Muscle layer of colon (tissue), 2 donors: Measurements from ENCODE around the gene SIX1.

Source experiments
- H3K27ac ChIP-seq: one replicate; pipeline ENCODE4 v1.7.0; 2013; ENCODE audit warnings: low read depth, mild to moderate bottlenecking, low read length, moderate library complexity
- H3K27me3 ChIP-seq, 2 donors: one replicate each; pipeline ENCODE4 v1.7.0; 2013; ENCODE audit warnings: low read length in 2 of 2, mild to moderate bottlenecking in 2 of 2; ENCODE audit not compliant: insufficient read depth in 2 of 2, control insufficient read depth in 1 of 2
- H3K36me3 ChIP-seq: one replicate; pipeline ENCODE4 v1.7.0; 2013; ENCODE audit warnings: mild to moderate bottlenecking, low read length; ENCODE audit not compliant: insufficient read depth
- H3K4me1 ChIP-seq: one replicate; pipeline ENCODE4 v1.7.0; 2013; ENCODE audit warnings: mild to moderate bottlenecking, low read length; ENCODE audit not compliant: insufficient read depth
- H3K4me3 ChIP-seq, 2 donors: one replicate each; pipeline ENCODE4 v1.7.0; 2013; ENCODE audit warnings: low read length in 2 of 2, low read depth in 1 of 2, mild to moderate bottlenecking in 1 of 2, moderate library complexity in 1 of 2
- H3K9ac ChIP-seq: one replicate; pipeline ENCODE4 v1.7.0; 2013; ENCODE audit warnings: low read length
- H3K9me3 ChIP-seq: one replicate; pipeline ENCODE4 v1.7.0; 2013; ENCODE audit warnings: mild to moderate bottlenecking, low read length
- donor health status: abdominal sarcoma.
- donor health status: Adenocarcinoma of cecum.

SIX1 gene

GRCh38 chr14:60648934-60649874, at the start of gene SIX1:
Gene SIX1 (minus strand): TSS chr14:60649477. CDS start chr14:60649189, 288 bp downstream.
- H3K4me1 ChIP-seq: peaks cover 33% of the 10 kb centered on the region
- peaks cover 7% of the 10 kb centered on the region for H3K9me3 ChIP-seq
- H3K27ac ChIP-seq: no peak within 1 kb of the TSS
- H3K4me3 ChIP-seq: peak within 1 kb of the TSS; percentile 26 to 44
- H3K36me3 ChIP-seq: no peaks in the 10 kb centered on the region
- peaks cover 96 to 100% of the 10 kb centered on the region in 2 donors for H3K27me3 ChIP-seq
- no peak within 1 kb of the TSS for H3K9ac ChIP-seq

DNA sequence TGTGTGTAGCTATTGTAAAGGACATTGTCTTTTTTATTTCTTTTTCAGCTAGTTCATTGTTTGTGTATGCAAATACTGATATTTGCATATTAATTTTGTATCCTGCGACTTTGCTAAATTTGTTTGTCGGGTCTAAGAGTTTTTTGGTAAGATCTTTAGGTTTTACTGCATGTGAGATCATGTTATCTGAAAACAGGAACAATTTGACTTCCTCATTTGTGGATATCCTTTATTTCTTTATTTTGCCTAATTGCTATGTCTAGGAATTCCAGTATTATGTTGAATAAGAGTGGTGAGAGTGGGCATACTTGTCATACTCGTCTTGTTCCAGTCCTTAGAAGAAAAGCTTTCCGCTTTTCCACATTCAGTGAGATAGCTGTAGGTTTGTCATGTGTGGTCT, 46.0 kb upstream of the SIX1 start:
- Histone ChIP-seq H3K27me3 (no peaks in the 10 kb centered on the region), H3K9me3 (no peaks in the 10 kb centered on the region), H3K36me3 (no peaks in the 10 kb centered on the region), H3K9ac (no peak overlapping the region), H3K4me1 (no peaks in the 10 kb centered on the region), H3K27ac (no peak overlapping the region), H3K4me3 (no peak overlapping the region)

- Histone ChIP-seq H3K27ac (no peak overlapping the region), H3K9ac (no peak overlapping the region), H3K36me3 (no peaks in the 10 kb centered on the region), H3K4me3 (no peak overlapping the region), H3K4me1 (no peaks in the 10 kb centered on the region), H3K9me3 (no peaks in the 10 kb centered on the region), H3K27me3 (no peaks in the 10 kb centered on the region)
Measured at GRCh38 chr14:60691383-60692113, 42.3 kb upstream of the SIX1 start.

GRCh38 chr14:60686865-60687264, 37.6 kb upstream of the SIX1 start:
- Histone ChIP-seq H3K9me3 (no peaks in the 10 kb centered on the region), H3K4me1 (no peaks in the 10 kb centered on the region), H3K27me3 (no peaks in the 10 kb centered on the region), H3K27ac (no peak overlapping the region), H3K9ac (no peak overlapping the region), H3K36me3 (no peaks in the 10 kb centered on the region), H3K4me3 (no peak overlapping the region)

DNA sequence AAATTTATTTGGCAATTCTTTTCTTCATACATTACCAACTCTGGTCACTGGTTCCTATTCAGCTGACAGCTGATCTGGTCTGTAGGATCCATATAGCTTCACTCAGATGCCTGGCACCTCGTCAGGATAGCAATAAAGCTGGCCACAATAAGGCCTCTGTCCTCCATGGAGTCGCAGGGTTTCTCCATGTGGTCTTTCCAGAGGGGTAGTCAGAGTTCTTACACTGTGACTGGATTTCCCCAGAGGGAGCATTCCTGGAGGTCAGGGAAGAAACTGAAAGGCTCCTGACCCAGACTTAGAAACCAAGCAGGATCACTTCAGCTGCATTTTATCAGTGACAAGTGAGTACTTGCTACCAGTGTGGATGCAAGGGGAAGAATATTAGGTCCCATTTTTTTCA, 34.9 kb upstream of the SIX1 start:
- H3K4me3 ChIP-seq: no peak overlapping the region
- H3K9ac ChIP-seq: no peak overlapping the region
- H3K27me3 ChIP-seq: no peaks in the 10 kb centered on the region
- no peak overlapping the region for H3K27ac ChIP-seq
- H3K4me1 ChIP-seq: no peaks in the 10 kb centered on the region
- H3K36me3 ChIP-seq: no peaks in the 10 kb centered on the region
- no peaks in the 10 kb centered on the region for H3K9me3 ChIP-seq

DNA sequence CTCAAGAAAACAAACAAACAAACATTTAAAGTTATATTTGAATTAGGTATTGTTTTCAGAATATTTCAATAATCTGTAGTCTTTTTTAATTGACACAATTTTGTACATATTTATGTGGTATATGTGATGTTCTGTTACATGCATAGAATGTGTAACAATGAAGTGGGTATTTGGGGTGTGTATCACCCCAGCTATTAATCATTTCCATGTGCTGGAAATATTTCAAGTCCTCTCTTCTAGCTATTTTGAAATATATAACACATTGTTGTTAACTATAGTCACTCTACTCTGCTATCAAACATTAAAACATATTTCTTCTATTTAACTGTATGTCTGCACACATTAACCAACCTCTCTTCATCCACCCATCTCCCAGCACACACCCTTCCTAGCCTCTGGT, 32.0 kb upstream of the SIX1 start:
- Histone ChIP-seq H3K4me1 (no peaks in the 10 kb centered on the region), H3K4me3 (no peak overlapping the region), H3K9ac (no peak overlapping the region), H3K9me3 (no peaks in the 10 kb centered on the region), H3K27me3 (no peaks in the 10 kb centered on the region), H3K36me3 (no peaks in the 10 kb centered on the region), H3K27ac (no peak overlapping the region)

GRCh38 chr14:60680511-60680910, 31.2 kb upstream of the SIX1 start:
- Histone ChIP-seq H3K27me3 (no peaks in the 10 kb centered on the region), H3K9ac (no peak overlapping the region)

DNA sequence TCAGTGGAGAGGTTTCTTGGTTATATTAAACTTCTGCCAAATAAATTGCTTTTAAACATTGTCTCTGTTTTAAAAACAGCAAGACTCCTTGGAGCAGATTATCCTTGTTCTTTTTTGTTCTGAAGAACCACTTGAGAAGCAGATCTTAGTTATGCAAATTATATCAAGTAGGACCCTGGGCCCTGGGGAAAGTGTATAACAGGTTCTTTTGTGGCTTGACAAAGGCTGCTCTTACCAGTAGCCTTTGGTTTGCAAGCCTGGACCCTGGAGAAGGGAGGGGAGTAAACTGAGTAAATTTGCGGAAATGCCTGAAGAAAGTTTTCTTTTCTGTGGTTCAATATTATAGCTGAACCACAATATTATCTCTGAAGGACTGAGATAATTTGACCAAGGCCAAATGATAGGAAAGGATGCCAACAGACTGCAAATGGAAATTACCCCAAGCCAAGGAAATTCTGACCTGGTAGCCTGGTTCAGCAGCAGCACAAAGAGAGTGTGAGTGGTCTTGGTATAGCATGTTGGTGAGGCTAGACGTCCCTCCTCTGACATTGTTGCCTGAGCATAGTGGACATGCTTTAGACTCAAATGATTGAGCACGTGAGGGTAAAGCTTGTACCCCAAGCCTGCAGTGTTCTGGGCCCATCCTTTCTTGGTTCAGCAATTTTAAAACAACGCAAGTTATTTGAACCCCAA, 30.4 kb upstream of the SIX1 start:
- Histone ChIP-seq H3K27me3 (no peaks in the 10 kb centered on the region), H3K4me1 (no peaks in the 10 kb centered on the region), H3K9me3 (no peaks in the 10 kb centered on the region), H3K27ac (no peak overlapping the region), H3K9ac (no peak overlapping the region), H3K4me3 (no peak overlapping the region), H3K36me3 (no peaks in the 10 kb centered on the region)

More at GRCh38 chr14:60680511-60680910, 31.2 kb upstream of the SIX1 start:
- Histone ChIP-seq H3K36me3 (no peaks in the 10 kb centered on the region), H3K4me3 (no peak overlapping the region), H3K9me3 (no peaks in the 10 kb centered on the region), H3K4me1 (no peaks in the 10 kb centered on the region), H3K27ac (no peak overlapping the region)

GRCh38 chr14:60677701-60678100, 28.4 kb upstream of the SIX1 start:
- Histone ChIP-seq H3K9ac (no peak overlapping the region), H3K27ac (no peak overlapping the region), H3K4me1 (no peaks in the 10 kb centered on the region), H3K9me3 (no peaks in the 10 kb centered on the region), H3K4me3 (no peak overlapping the region), H3K36me3 (no peaks in the 10 kb centered on the region), H3K27me3 (no peaks in the 10 kb centered on the region)

- no peaks in the 10 kb centered on the region for H3K36me3 ChIP-seq
- H3K9ac ChIP-seq: no peak overlapping the region
- H3K9me3 ChIP-seq: no peaks in the 10 kb centered on the region
- H3K4me3 ChIP-seq: no peak overlapping the region
- no peak overlapping the region for H3K27ac ChIP-seq
- H3K4me1 ChIP-seq: no peaks in the 10 kb centered on the region
- H3K27me3 ChIP-seq: no peaks in the 10 kb centered on the region
Measured at GRCh38 chr14:60670989-60671388, 21.7 kb upstream of the SIX1 start.

- Histone ChIP-seq H3K4me1 (no peaks in the 10 kb centered on the region), H3K27ac (no peak overlapping the region), H3K4me3 (no peak overlapping the region), H3K9ac (no peak overlapping the region), H3K36me3 (no peaks in the 10 kb centered on the region), H3K9me3 (no peaks in the 10 kb centered on the region), H3K27me3 (no peaks in the 10 kb centered on the region)
Measured at GRCh38 chr14:60668431-60669112, 19.3 kb upstream of the SIX1 start.
